ENCODE measurements around the gene GJC1. TPM values are rescaled to one million over a fixed set of nuclear protein-coding genes. Genes with fewer than 3 reads are reported as not detected.

The GJC1 gene
- total RNA-seq, 3 donors from 2014 or later: 2.3 to 4.6 (median 4.3) TPM

GRCh38 chr17:44872131-44872768 lies 42.2 kb upstream of the GJC1 start:
- no peak for DNase-seq (ENCODE audit: low spot score in 2 of 2)
- TF ChIP-seq POLR2AphosphoS5 (IDR thresholded peaks at IDR 0.05) (no peak), CTCF (IDR thresholded peaks at IDR 0.05) (no peak), POLR2A (IDR thresholded peaks at IDR 0.05) (no peak)
- Histone ChIP-seq H3K9me3 (no peaks in the 10 kb centered on the region), H3K27ac (no peak overlapping the region), H3K4me3 (no peak overlapping the region), H3K27me3 (no peaks in the 10 kb centered on the region), H3K36me3 (peaks cover 6% of the 10 kb centered on the region), H3K4me1 (no peaks in the 10 kb centered on the region)
- intact Hi-C loops (cut with DNase I; ENCODE audit: low total_unique reads): loop anchor here (5.0 kb wide), 1 partner anchor 100 kb away; no protein-coding TSS in a partner anchor

DNA sequence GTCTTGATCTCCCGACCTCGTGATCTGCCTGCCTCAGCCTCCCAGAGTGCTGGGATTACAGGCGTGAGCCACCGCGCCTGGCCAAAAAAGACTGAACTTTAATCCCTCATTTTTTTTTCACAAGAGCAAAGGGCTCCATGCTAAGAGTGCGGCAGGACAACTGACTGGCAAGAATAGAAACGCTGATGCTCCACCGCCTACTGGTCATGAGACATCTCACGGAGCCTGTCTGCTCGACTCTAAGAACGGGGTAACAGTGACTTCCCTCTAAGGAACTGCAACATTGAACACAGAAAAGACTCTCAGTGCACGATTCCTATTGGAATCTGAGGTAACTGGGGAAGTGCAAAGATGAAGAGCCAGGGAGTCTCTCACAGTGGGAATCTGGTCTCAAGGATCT lies 41.5 kb upstream of the GJC1 start:
- no peak for DNase-seq (ENCODE audit: low spot score in 2 of 2)
- Histone ChIP-seq H3K27ac (no peak overlapping the region), H3K27me3 (no peaks in the 10 kb centered on the region), H3K4me3 (no peak overlapping the region), H3K4me1 (no peaks in the 10 kb centered on the region), H3K36me3 (peaks cover 6% of the 10 kb centered on the region), H3K9me3 (no peaks in the 10 kb centered on the region)
- no peak for TF ChIP-seq POLR2AphosphoS5 (IDR thresholded peaks at IDR 0.05)
- no peak for TF ChIP-seq CTCF (IDR thresholded peaks at IDR 0.05)
- no peak for TF ChIP-seq POLR2A (IDR thresholded peaks at IDR 0.05)
- intact Hi-C loops (cut with DNase I; ENCODE audit: low total_unique reads): loop anchor here (5.0 kb wide), 1 partner anchor 99 kb away; no protein-coding TSS in a partner anchor

GRCh38 chr17:44867841-44868240 lies 37.8 kb upstream of the GJC1 start:
- H3K27ac ChIP-seq: no peak overlapping the region

GRCh38 chr17:44865931-44866330 lies 35.8 kb upstream of the GJC1 start:
- TF ChIP-seq POLR2A (IDR thresholded peaks at IDR 0.05) (no peak), CTCF (IDR thresholded peaks at IDR 0.05) (no peak), POLR2AphosphoS5 (IDR thresholded peaks at IDR 0.05) (no peak)
- peaks cover 6% of the 10 kb centered on the region for H3K36me3 ChIP-seq

More at GRCh38 chr17:44867841-44868240, 37.8 kb upstream of the GJC1 start:
- no peaks in the 10 kb centered on the region for H3K27me3 ChIP-seq
- no peak overlapping the region for H3K4me3 ChIP-seq
- no peaks in the 10 kb centered on the region for H3K9me3 ChIP-seq
- peaks cover 12% of the 10 kb centered on the region for H3K36me3 ChIP-seq
- DNase-seq (ENCODE audit: low spot score in 2 of 2): no peak
- intact Hi-C loops (cut with DNase I; ENCODE audit: low total_unique reads): no loop called here
- TF ChIP-seq POLR2A (IDR thresholded peaks at IDR 0.05) (no peak), CTCF (IDR thresholded peaks at IDR 0.05) (no peak), POLR2AphosphoS5 (IDR thresholded peaks at IDR 0.05) (no peak)
- H3K4me1 ChIP-seq: no peaks in the 10 kb centered on the region

DNA sequence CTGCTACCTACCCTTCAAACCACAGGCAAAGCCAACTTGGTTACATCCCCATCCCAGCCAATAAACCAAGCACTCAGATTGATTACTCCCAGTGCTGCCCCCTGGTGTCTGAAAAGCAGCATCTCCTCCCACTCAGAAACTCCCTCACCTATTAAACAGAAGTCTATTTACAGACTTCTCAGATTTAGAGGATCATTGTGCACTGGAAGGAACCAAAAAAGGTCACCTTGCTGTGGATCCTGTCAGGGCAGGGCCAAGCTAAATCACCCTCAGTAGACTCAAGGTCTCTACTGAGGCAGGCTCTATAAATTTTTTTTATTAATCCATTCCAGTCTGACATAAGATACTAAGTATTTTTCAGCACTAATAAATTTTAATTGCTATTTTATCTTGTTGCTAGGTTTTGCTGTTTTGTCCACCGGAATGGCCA lies 35.2 kb upstream of the GJC1 start:
- intact Hi-C loops (cut with DNase I; ENCODE audit: low total_unique reads): no loop called here
- H3K4me3 ChIP-seq: no peak overlapping the region
- H3K9me3 ChIP-seq: no peaks in the 10 kb centered on the region
- DNase-seq (ENCODE audit: low spot score in 2 of 2): peak; percentile 32 to 57
- H3K36me3 ChIP-seq: peaks cover 6% of the 10 kb centered on the region
- H3K27me3 ChIP-seq: no peaks in the 10 kb centered on the region
- TF ChIP-seq CTCF (IDR thresholded peaks at IDR 0.05) (peak; percentile 72 to 77 (median 74)), POLR2A (IDR thresholded peaks at IDR 0.05) (no peak), POLR2AphosphoS5 (IDR thresholded peaks at IDR 0.05) (no peak)
- no peaks in the 10 kb centered on the region for H3K4me1 ChIP-seq
- H3K27ac ChIP-seq: no peak overlapping the region

More at GRCh38 chr17:44865931-44866330, 35.8 kb upstream of the GJC1 start:
- Histone ChIP-seq H3K4me1 (no peaks in the 10 kb centered on the region), H3K9me3 (no peaks in the 10 kb centered on the region), H3K27me3 (no peaks in the 10 kb centered on the region), H3K4me3 (no peak overlapping the region), H3K27ac (no peak overlapping the region)
- DNase-seq (ENCODE audit: low spot score in 2 of 2): no peak
- intact Hi-C loops (cut with DNase I; ENCODE audit: low total_unique reads): no loop called here

Measured in breast epithelium (tissue), 4 donors.